Measurements from ENCODE around the gene PLCL1. TPM values are rescaled to one million over a fixed set of nuclear protein-coding genes. Genes with fewer than 3 reads are reported as not detected.

The PLCL1 gene
- polyA plus RNA-seq, 1 of the 3 experiments (the other 2 are of a cell fraction): 7.7 TPM

GRCh38 chr2:197779261-197779660 lies 25.1 kb upstream of the PLCL1 start:
- H3K9me2 ChIP-seq: no peaks in the 10 kb centered on the region
- ChIA-PET CTCF (interaction anchor here (0.9 to 2.1 kb wide), 5 partner anchors 8 to 517 kb away, joined by 3 to 10 read pairs (median 4); no protein-coding TSS in a partner anchor), POLR2A (no interaction called here)
- H3F3A ChIP-seq (replicated peaks; ENCODE audit: insufficient read depth): no peaks in the 10 kb centered on the region
- no peak overlapping the region for H2AFZ ChIP-seq (ENCODE audit: low read depth)
- TF ChIP-seq YY1 (IDR thresholded peaks at IDR 0.05; ENCODE audit: low read depth): no peak
- no peak for TF ChIP-seq SMC3 (IDR thresholded peaks at IDR 0.05; ENCODE audit: low read depth, low read length)
- no peak for TF ChIP-seq NFIC (IDR thresholded peaks at IDR 0.05; ENCODE audit: borderline replicate concordance)
- H3K27ac ChIP-seq (ENCODE audit: low read depth in 2 of 2, low read length in 1 of 2): no peak overlapping the region
- no peaks in the 10 kb centered on the region for H3K79me2 ChIP-seq (ENCODE audit: insufficient read depth)
- no peak for DNase-seq
- no peaks in the 10 kb centered on the region for H4K20me1 ChIP-seq (ENCODE audit: insufficient read depth)
- H3K4me3 ChIP-seq (ENCODE audit: low read depth in 2 of 2, low read length in 1 of 2): no peak overlapping the region
- no peaks in the 10 kb centered on the region; a peak in 2 of 4 replicates for H3K4me1 ChIP-seq (ENCODE audit: control insufficient read depth in 1 of 2, insufficient read depth in 2 of 2, low read depth in 1 of 2, low read length in 1 of 2)
- no peaks in the 10 kb centered on the region for H3K27me3 ChIP-seq (ENCODE audit: insufficient read depth)
- H3K9me3 ChIP-seq: no peaks in the 10 kb centered on the region
- H3K4me2 ChIP-seq: no peak overlapping the region
- no peak overlapping the region for H3K9ac ChIP-seq
- no peaks in the 10 kb centered on the region for H3K36me3 ChIP-seq (replicated peaks in 1 of 2; ENCODE audit: control insufficient read depth in 1 of 2, insufficient read depth in 2 of 2, low read length in 1 of 2)

GRCh38 chr2:197782126-197782525 lies 22.3 kb upstream of the PLCL1 start:
- Histone ChIP-seq H3K36me3 (replicated peaks in 1 of 2; ENCODE audit: control insufficient read depth in 1 of 2, insufficient read depth in 2 of 2, low read length in 1 of 2) (no peaks in the 10 kb centered on the region), H2AFZ (ENCODE audit: low read depth) (no peak overlapping the region), H3K4me3 (ENCODE audit: low read depth in 2 of 2, low read length in 1 of 2) (no peak overlapping the region), H3K27me3 (ENCODE audit: insufficient read depth) (no peaks in the 10 kb centered on the region), H3K9me3 (no peaks in the 10 kb centered on the region), H3K79me2 (ENCODE audit: insufficient read depth) (no peaks in the 10 kb centered on the region), H3K9me2 (no peaks in the 10 kb centered on the region), H3K9ac (no peak overlapping the region), H3F3A (replicated peaks; ENCODE audit: insufficient read depth) (no peaks in the 10 kb centered on the region), H3K4me1 (ENCODE audit: control insufficient read depth in 1 of 2, insufficient read depth in 2 of 2, low read depth in 1 of 2, low read length in 1 of 2) (peaks cover 0 to 3% of the 10 kb centered on the region in 2 experiments; a peak in 2 of 4 replicates), H3K27ac (ENCODE audit: low read depth in 2 of 2, low read length in 1 of 2) (no peak overlapping the region), H3K4me2 (no peak overlapping the region), H4K20me1 (ENCODE audit: insufficient read depth) (no peaks in the 10 kb centered on the region)
- POLR2A ChIA-PET: no interaction called here
- TF ChIP-seq FOXM1 (IDR thresholded peaks at IDR 0.05; ENCODE audit: low read depth) (no peak), NFIC (IDR thresholded peaks at IDR 0.05; ENCODE audit: borderline replicate concordance) (no peak), GABPA (IDR thresholded peaks at IDR 0.05; ENCODE audit: low read depth) (no peak), CHD2 (IDR thresholded peaks at IDR 0.05; ENCODE audit: low read length, partially characterized antibody) (no peak), RFX5 (IDR thresholded peaks at IDR 0.05; ENCODE audit: low read length) (no peak), CTCF (IDR thresholded peaks at IDR 0.05) (no peak), REST (IDR thresholded peaks at IDR 0.05; ENCODE audit: low read depth, low read length) (no peak), ZBTB33 (IDR thresholded peaks at IDR 0.05; ENCODE audit: borderline replicate concordance, low read depth) (no peak), GATA2 (CRISPR knock-in tag; IDR thresholded peaks at IDR 0.05) (no peak)
- CTCF ChIA-PET: interaction anchor here (0.9 kb wide), 1 partner anchor 514 kb away, joined by 3 read pairs; no protein-coding TSS in a partner anchor
- DNase-seq: no peak
- 20% methylated on average over 1 of the region's 1 CpG for WGBS (ENCODE audit: low lambda C conversion rate)

Data from SK-N-SH (cell line).